A673 (cell line): ENCODE data around the gene EYA4. TPM values are rescaled to one million over a fixed set of nuclear protein-coding genes. Genes with fewer than 3 reads are reported as not detected.

Source experiments
- Bru-seq: library from RNA; stranded (reverse); fragments of 400-500 nt; gene quantifications from one replicate; lab custom pipeline; 2021; lab: Mats Ljungman, UMichigan
- BruChase-seq, 2 experiments: library from RNA; stranded (reverse); fragments of 400-500 nt; gene quantifications; one replicate each; lab custom pipeline; 2021; lab: Mats Ljungman, UMichigan
- BruUV-seq: library from RNA; stranded (reverse); fragments of 400-500 nt; replicated peaks from 2 replicates; lab custom pipeline; 2021; lab: Mats Ljungman, UMichigan
- CTCF ChIA-PET: fragments of 300-600 bp; sonication (Branson Sonifier 250); formaldehyde crosslinking; loops from one replicate; lab custom pipeline; 2022; ENCODE audit warnings: antibody characterized with exemption; lab: Charles Lee
- POLR2A ChIA-PET: fragments of 300-600 bp; sonication (Branson Sonifier 250); formaldehyde crosslinking; loops from one replicate; lab custom pipeline; 2022; ENCODE audit warnings: antibody characterized with exemption; ENCODE audit not compliant: low non-redundant PET; lab: Charles Lee
- DNase-seq: peaks from one replicate; pipeline ENCODE4 v3.0.0-alpha.2; 2015; ENCODE audit warnings: low spot score
- H3K27ac ChIP-seq: fragments of 200-600 bp; sonication (generic); 2 replicates; pipeline ENCODE4 v1.5.1; 2016; ENCODE audit warnings: mixed run types, low read depth, mild to moderate bottlenecking, mixed read lengths, antibody characterized with exemption, low read length; ENCODE audit not compliant: poor library complexity, severe bottlenecking
- H3K27me3 ChIP-seq: fragments of 200-600 bp; sonication (generic); replicated peaks from 2 replicates; pipeline ENCODE4 v1.6.1; 2017; ENCODE audit warnings: mixed run types, low read depth, mild to moderate bottlenecking, mixed read lengths, antibody characterized with exemption, low read length; ENCODE audit not compliant: insufficient read depth, poor library complexity
- H3K36me3 ChIP-seq: fragments of 200-600 bp; sonication (generic); 2 replicates; pipeline ENCODE4 v1.6.1; 2016; ENCODE audit warnings: mixed run types, mild to moderate bottlenecking, mixed read lengths, antibody characterized with exemption, low read length; ENCODE audit not compliant: insufficient read depth, poor library complexity, severe bottlenecking
- H3K4me1 ChIP-seq: fragments of 200-600 bp; sonication (generic); 2 replicates; pipeline ENCODE4 v1.6.1; 2017; ENCODE audit warnings: mixed run types, mild to moderate bottlenecking, mixed read lengths, antibody characterized with exemption, low read length; ENCODE audit not compliant: insufficient read depth, poor library complexity, severe bottlenecking
- H3K4me3 ChIP-seq: fragments of 200-600 bp; sonication (generic); 2 replicates; pipeline ENCODE4 v1.5.1; 2016; ENCODE audit warnings: low read depth, mixed run types, mild to moderate bottlenecking, mixed read lengths, low read length; ENCODE audit not compliant: poor library complexity, severe bottlenecking
- H3K9me3 ChIP-seq: fragments of 200-600 bp; sonication (generic); 2 replicates; pipeline ENCODE4 v1.6.1; 2016; ENCODE audit warnings: mixed run types, low read depth, mild to moderate bottlenecking, mixed read lengths, antibody characterized with exemption, low read length; ENCODE audit not compliant: poor library complexity, severe bottlenecking
- EZH2 ChIP-seq: fragments of 200-600 bp; sonication (generic); IDR thresholded peaks from 2 replicates; pipeline ENCODE4 v1.6.1; 2017; ENCODE audit warnings: borderline replicate concordance, low read depth, mild to moderate bottlenecking, mixed read lengths, antibody characterized with exemption, low read length; ENCODE audit not compliant: poor library complexity, severe bottlenecking
- intact Hi-C: fragments of 100-400 bp; cut with micrococcal nuclease; formaldehyde crosslinking; loops from one replicate; pipeline ENCODE4 v1.10.0; 2022; ENCODE audit not compliant: unreplicated experiment
- long read RNA-seq: library from polyadenylated mRNA; stranded (forward); transcript quantifications from one replicate; pipeline ENCODE4 v2.0.0, GENCODE V29; 2022
- total RNA-seq: library from RNA; stranded (reverse); gene quantifications from 2 replicates; pipeline ENCODE4 v1.2.3, GENCODE V29; 2021
- TF ChIP-seq, protein P1 (sequence below): fragments of 300-800, 200-600 bp; sonication (generic); conservative IDR thresholded peaks from 2 replicates; pipeline ENCODE4 v1.5.1; 2017; ENCODE audit warnings: low read depth, mild to moderate bottlenecking, antibody characterized with exemption, low read length, moderate library complexity, mixed read lengths

The EYA4 gene, protein sequence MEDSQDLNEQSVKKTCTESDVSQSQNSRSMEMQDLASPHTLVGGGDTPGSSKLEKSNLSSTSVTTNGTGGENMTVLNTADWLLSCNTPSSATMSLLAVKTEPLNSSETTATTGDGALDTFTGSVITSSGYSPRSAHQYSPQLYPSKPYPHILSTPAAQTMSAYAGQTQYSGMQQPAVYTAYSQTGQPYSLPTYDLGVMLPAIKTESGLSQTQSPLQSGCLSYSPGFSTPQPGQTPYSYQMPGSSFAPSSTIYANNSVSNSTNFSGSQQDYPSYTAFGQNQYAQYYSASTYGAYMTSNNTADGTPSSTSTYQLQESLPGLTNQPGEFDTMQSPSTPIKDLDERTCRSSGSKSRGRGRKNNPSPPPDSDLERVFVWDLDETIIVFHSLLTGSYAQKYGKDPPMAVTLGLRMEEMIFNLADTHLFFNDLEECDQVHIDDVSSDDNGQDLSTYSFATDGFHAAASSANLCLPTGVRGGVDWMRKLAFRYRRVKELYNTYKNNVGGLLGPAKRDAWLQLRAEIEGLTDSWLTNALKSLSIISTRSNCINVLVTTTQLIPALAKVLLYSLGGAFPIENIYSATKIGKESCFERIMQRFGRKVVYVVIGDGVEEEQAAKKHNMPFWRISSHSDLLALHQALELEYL
- total RNA-seq (1.3 and 1.5 TPM in 2 replicates), Bru-seq, nascent RNA (percentile 41 among the genes with signal in this experiment), BruChase-seq, experiment 1, labeled RNA remaining after a 2-hour chase (percentile 38 among the genes with signal in this experiment), BruChase-seq, experiment 2, labeled RNA remaining after a 6-hour chase (percentile 33 among the genes with signal in this experiment)
- long read RNA-seq, partial matches to known transcripts, result 0 of 1 reads
- long read RNA-seq, other reads (novel, unspliced or antisense), result 1 of 1 reads

GRCh38 chr6:133241086-133241900 lies at the start of gene EYA4:
EYA4 (plus strand) TSS chr6:133241357; CDS start chr6:133274781, 33,424 bp downstream.
- no peaks in the 10 kb centered on the region for H3K4me1 ChIP-seq
- no TSS peak for BruUV-seq
- ChIA-PET CTCF (no interaction called here), POLR2A (no interaction called here)
- peaks cover 80% of the 10 kb centered on the region for H3K27me3 ChIP-seq
- no peaks in the 10 kb centered on the region for H3K36me3 ChIP-seq
- peak; percentile 56 for DNase-seq
- intact Hi-C loops, result no loop called here
- no peak for TF ChIP-seq EZH2
- H3K4me3 ChIP-seq, result peak within 1 kb of the TSS; percentile 51
- H3K27ac ChIP-seq, result no peak within 1 kb of the TSS
- H3K9me3 ChIP-seq, result no peaks in the 10 kb centered on the region

DNA sequence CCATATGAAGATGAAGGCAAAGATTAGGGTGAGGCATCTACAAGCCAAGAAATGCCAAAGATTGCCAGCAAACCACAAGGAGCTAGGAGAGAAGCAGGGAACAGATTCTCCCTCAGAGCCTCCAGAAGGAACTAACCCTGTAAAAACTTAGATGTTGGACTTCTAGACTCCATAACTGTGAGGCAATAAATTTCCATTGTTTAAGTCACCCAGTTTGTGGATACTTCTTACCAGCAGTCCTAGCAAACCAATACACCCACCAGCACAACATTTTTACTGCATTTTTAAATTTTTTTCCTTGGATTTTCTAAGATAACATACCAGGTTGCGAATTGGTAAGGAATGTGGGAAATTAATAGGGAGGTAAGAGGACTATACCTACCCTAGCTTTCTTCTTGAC lies 47.8 kb upstream of the EYA4 start:
- Histone ChIP-seq H3K9me3 (peaks cover 6% of the 10 kb centered on the region), H3K27me3 (peaks cover 8% of the 10 kb centered on the region), H3K27ac (no peak overlapping the region), H3K36me3 (no peaks in the 10 kb centered on the region), H3K4me3 (no peak overlapping the region), H3K4me1 (no peaks in the 10 kb centered on the region)
- BruUV-seq, result no TSS peak
- TF ChIP-seq, protein P1, sequence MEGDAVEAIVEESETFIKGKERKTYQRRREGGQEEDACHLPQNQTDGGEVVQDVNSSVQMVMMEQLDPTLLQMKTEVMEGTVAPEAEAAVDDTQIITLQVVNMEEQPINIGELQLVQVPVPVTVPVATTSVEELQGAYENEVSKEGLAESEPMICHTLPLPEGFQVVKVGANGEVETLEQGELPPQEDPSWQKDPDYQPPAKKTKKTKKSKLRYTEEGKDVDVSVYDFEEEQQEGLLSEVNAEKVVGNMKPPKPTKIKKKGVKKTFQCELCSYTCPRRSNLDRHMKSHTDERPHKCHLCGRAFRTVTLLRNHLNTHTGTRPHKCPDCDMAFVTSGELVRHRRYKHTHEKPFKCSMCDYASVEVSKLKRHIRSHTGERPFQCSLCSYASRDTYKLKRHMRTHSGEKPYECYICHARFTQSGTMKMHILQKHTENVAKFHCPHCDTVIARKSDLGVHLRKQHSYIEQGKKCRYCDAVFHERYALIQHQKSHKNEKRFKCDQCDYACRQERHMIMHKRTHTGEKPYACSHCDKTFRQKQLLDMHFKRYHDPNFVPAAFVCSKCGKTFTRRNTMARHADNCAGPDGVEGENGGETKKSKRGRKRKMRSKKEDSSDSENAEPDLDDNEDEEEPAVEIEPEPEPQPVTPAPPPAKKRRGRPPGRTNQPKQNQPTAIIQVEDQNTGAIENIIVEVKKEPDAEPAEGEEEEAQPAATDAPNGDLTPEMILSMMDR, result no peak
- TF ChIP-seq EZH2, result no peak
- POLR2A ChIA-PET, result no interaction called here
- CTCF ChIA-PET, result no interaction called here
- intact Hi-C loops, result loop anchor here (5.0 kb wide), 1 partner anchor 231 kb away; no protein-coding TSS in a partner anchor
- no peak for DNase-seq

DNA sequence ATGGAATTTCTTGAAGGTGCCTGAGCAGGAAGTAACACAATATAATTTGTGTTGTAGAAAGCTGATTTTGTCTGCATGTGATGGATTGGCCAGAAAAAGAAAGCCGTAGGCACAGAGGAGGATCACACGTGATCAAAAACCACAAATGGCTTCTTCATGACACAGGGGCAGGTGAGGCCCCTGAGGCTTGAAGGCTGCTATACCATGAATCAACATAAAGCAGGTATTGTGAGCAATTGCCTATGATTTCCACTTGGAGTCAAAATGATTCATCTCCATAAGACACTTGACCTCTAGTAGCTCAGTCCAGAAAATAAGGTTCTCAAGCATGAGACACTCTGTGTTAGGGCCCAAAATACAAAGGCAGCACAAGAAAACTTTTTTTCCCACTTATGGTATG lies 42.4 kb upstream of the EYA4 start:
- Histone ChIP-seq H3K27ac (no peak overlapping the region), H3K27me3 (peaks cover 8% of the 10 kb centered on the region), H3K36me3 (no peaks in the 10 kb centered on the region), H3K4me3 (no peak overlapping the region), H3K9me3 (peaks cover 6% of the 10 kb centered on the region), H3K4me1 (no peaks in the 10 kb centered on the region)
- TF ChIP-seq, protein P1, result no peak
- TF ChIP-seq EZH2, result no peak
- BruUV-seq, result no TSS peak
- intact Hi-C loops, result no loop called here
- DNase-seq, result no peak
- ChIA-PET POLR2A (no interaction called here), CTCF (no interaction called here)
